RPMI8226 (cell line): ENCODE results near the gene PLTP.
"Not testable (repeated sequence)": the region's sequence is repeated elsewhere in the genome, so short reads cannot be mapped to it uniquely, and the experiment has no call there.

Source experiments
- DNase-seq: peaks from one replicate; pipeline ENCODE4 v3.0.0-alpha.2; 2015

The PLTP gene, protein sequence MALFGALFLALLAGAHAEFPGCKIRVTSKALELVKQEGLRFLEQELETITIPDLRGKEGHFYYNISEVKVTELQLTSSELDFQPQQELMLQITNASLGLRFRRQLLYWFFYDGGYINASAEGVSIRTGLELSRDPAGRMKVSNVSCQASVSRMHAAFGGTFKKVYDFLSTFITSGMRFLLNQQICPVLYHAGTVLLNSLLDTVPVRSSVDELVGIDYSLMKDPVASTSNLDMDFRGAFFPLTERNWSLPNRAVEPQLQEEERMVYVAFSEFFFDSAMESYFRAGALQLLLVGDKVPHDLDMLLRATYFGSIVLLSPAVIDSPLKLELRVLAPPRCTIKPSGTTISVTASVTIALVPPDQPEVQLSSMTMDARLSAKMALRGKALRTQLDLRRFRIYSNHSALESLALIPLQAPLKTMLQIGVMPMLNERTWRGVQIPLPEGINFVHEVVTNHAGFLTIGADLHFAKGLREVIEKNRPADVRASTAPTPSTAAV

DNA sequence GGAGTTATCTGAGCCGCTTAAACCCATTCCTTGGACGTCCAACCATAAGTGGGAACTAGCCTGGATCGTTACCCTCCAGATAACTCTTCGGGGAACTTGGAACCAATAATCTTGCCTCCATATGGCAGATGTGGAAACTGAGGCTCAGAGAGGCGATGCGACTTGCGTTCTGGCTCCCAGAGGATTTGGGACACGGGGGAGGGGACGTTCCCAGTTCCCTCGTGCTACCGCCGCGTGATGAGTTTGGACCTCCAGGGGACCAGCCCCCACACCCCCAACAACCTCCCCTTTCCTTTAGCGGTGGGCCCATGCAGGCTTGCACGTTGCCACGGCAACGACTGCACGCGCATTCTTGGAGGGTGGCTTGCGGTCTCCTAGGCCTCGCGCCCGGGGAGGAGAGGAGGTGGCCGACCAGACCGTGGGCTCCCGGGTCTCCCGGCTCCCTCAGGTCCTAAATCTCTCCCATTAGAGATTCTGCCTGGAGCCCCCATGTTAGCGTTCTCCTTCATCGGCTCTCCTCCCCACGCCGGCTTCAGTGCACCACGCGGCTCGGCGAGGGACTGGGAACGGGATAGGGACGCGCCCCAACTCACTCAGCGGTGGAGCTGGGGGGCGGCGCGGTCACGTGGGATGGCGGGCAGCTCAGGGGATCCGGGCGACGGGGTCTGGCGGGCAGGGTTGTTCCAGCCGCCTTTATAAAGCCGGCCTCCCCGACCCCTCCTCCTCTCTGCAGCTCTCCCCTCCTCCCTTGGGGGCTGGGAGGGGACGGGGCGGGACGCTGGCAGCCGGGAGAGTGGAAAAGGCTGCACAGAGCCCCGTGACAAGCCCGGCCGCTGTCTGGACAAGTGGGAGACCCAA, at the start of gene PLTP:
Gene PLTP, minus strand, starts transcription at position 670 of the 858 bp plus-strand sequence. CDS start 703 bp downstream, outside the sequence.
- DNase-seq = no peak

DNA sequence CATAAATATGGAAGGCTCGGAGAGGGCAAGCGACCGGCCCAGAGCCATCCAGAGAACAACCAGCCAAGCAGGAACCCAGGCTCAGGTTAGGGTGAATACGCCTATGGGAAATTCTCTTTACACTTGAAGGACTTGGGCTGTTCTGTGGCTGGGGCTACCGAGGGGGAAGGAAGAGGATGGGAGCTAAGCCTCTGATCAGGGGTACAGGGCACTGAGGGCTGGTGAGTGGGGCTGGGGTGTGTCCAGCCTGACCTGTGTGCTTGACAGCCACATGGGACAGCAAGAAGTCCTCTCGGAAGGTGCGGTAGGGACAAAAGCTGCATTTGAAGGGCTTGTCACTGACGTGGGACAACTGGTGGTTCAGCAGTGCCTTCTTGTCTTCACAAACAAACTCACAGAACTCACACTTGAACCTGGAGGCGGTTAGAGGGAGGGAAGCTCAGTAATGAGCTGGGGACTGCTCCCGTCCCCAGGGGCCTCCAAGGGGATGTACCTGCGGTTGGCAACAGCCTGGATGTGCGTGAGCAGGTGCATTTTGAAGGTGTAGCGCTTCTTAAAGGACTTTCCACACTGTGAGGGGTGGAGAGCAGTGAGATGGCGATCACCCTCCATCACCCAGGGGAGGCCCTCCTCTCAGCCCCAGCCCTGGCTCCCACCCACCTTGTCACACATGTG, 48.1 kb upstream of the PLTP start:
- DNase-seq = no peak

DNA sequence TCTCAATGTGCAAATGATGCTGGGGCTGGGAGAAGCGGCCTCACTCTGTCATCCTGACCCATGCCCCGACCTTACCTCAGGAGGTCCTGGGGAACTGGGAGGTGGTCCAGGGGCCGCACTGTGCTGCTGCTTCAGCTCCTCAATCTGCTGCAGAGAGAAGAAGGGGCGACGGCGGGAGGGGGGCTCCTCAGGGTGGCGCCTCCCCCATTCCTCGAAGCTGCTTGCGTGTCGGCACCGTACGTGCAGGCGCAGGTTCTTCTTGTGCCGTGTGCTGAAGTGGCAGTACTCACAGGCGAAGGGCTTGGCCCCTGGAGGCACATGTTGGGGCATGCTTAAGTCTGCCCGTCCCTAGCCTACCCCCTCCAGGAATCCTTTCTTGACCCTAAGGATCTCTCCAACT, 47.2 kb upstream of the PLTP start:
- no peak for DNase-seq

DNA sequence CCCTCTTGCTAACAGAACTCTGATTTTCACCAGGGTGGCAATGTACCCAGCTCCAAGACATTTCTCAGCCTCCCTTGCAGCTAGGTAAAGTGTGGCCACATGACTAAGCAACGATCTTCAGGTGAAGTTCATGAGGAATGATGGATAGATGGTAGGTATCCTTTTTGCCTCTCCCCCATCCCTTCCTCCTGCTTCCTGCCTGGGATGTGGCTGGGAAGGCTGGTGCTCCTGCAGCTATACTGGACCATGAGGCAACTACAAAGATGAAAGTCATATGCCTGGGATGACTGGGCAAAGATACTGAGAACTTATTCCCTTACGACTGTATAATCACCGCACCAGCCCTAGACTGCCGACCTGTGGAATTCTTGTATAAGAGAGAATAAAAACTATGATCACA, 46.6 kb upstream of the PLTP start:
- DNase-seq = no peak

DNA sequence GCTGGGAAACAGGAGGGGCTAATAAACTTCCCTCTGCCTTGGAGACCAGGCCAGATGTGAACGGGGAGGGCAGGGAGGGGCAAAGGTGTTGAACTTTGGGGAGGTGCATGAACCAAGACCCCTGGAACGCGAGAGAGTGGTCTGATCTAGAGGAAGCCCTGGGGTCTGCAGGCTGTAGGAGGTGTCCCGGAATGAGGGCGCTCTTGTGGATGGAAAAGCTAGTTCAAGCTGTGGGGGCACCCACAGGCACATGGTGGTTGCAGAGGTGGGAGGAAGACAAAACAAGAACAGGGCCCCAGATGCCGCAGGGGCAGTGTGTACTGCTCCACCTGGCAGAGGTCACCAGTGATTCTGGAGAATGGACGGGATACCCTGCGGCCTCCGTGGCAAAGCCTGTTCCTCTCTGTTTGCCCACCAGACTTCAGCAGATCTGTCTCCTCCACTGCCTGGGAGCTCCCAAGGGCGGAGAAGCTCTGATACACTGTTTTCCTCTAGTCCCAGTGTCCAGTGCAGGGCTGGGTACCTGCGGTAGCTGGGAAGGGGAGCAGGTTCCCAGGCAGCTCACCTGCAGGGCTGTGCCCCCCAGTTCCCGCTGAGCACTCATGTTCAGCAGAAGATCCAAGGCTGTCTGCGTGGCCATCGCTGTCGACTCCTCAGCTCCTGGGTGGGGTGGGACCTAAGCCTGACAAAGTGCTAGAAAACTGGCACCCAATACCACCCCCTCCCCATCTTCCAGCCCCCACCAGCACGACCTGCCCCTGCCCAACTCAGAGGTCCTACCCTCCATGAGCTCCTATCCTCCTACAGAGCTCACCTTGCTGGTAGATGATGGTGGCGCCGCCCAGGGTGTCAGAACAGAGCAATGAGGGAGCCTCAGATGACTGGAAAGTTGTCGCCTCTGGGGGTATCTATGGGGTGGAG, 45.3 kb upstream of the PLTP start:
- DNase-seq = no peak

DNA sequence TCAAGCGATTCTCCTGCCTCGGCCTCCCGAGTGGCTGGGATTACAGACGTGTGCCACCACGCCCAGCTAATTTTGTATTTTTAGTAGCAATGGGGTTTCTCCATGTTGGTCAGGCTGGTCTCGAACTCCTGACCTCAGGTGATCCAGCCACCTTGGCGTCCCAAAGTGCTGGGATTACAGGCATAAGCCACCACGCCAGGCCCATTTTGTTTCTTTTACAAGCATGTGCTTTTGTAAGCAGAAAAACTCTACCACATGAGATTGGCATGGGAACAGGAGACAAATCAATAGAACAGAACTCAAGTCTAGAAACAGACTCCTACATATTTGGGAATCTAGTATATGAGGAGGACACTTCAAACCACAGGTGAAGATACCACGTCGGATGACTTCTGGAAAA, 44.4 kb upstream of the PLTP start:
- not testable (repeated sequence) for DNase-seq

DNA sequence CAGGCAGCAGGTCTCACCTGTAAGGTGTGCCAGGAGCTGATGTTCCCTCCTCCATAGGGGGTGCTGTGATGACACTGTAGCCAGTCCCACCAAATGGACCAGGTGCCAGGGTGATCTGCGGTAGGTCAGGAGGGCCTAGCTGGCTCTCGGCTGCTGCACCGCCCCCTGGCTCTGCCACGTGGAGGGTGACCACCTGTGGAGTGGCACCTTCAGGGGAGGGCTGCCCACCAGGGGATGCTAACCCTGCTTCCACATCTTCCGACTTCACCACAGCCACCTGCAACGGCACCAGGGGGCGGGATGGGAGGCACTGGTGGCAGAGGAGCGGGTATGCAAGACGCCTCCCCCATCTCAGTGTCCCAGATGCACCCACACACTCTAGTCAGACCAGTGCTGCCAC, 41.7 kb upstream of the PLTP start:
- DNase-seq = no peak

DNA sequence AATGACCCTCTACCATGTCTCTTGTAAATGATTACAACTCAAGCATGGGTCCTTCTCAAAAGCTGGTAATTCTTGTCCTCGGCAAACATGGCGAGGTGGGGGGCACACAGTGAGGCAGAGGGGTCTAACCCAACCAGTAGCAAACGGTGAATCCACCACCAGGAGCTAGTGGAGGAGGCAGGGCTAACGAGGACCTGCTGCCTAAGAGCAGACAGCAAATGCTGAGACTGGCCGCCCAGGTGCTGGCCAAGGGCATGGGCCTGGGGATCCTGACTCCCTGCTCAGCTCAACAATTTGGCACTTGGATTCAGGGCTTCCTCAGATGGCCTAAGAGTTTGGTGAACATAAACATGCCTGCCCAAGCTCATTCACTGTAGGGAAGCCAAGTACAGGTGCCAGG, 40.9 kb upstream of the PLTP start:
- DNase-seq = no peak

DNA sequence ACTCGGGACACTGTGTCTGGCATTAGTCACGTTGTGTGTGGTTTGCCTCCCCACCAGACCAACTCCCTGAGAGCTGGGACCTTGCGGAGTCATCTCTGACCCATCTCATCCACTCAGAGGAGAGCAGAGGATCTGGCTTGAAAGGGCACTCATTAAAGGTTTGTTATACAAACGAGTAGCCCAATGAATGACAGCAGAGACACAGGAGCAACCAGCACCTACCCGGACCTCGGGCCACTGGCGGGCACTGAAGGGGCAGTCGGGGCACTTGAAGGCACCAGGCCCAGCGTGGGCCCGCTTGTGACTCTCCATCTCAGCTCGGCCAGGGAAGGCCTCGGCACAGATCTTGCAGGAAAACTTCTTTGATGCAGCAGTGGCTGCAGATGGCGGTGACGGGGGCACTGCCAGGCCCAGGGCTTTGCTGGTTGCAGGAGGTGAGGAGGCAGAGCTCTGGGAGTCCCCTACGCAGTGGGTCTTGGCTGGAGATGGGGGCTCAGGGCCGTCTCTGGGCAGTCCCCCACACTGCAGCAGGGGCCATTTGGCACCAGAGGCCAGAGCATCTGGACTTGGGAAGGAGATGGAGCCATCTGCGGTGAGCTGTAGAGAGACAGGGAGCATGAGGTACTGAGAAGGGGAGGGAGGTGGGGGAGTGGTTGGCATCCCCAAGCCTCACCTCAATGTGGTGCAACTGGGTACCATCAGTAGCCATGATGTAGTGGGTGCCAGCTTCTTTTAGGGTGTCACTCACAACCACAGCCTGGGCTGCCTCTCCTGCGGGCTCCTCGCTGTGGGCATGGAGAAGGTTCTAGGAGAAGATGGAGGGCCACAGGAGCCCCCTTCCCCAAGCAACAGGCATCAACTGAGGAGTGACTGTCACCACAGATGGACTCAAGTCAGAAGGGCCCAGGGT, 40.2 kb upstream of the PLTP start:
- DNase-seq = no peak

DNA sequence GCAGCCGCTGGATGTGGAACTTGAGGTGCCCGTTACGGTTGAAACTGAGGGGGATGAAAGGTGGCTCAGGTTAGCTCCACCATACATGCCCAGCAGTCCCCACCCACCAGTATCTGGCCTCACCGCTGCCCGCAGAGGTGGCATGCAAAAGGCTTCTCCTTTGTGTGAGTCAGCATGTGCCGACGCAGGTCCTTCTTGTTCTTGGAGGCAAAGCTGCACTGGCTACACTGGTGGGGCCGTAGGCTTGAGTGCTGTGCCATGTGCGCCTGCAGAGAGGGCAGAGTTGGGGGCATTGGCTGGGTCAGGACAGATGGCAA, 38.3 kb upstream of the PLTP start:
- DNase-seq = no peak

DNA sequence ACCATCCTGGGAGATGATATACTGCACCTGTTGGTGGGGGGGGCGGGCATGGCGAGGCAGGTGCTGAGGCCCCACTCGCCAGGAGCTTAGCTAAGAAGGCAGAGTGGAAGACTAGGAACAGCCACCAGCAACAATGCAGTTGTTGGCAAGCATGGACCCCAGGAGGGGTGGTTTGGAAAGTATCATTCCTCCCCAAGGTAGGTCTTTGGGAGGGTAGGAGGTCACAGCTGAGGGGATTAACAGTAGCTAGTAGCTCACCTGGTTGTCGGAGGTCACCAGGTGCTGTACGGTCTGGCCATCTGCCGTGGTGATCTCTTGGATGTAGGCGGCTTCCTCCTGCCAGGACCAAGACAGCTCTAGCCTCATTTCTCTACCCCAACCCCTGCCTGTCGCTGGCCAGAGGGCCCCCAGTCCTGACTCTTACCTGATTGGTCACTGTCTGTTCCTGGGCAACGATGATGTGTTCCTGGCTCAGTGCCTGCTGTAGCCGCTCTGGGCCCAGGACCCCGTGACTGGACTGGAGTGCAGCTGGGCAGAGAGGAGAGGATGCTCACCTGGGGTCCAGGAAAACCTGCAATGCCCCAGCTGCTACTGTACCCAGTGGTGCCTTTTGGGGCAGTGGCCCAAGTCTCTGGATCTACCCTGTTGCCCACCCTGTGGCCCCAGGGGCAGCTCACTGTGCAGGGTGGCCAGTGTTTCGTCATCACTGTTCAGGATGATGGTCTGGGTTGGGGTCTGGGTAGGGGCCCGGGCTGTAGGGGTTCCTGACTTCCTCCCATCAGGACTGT, 37.8 kb upstream of the PLTP start:
- DNase-seq = no peak

DNA sequence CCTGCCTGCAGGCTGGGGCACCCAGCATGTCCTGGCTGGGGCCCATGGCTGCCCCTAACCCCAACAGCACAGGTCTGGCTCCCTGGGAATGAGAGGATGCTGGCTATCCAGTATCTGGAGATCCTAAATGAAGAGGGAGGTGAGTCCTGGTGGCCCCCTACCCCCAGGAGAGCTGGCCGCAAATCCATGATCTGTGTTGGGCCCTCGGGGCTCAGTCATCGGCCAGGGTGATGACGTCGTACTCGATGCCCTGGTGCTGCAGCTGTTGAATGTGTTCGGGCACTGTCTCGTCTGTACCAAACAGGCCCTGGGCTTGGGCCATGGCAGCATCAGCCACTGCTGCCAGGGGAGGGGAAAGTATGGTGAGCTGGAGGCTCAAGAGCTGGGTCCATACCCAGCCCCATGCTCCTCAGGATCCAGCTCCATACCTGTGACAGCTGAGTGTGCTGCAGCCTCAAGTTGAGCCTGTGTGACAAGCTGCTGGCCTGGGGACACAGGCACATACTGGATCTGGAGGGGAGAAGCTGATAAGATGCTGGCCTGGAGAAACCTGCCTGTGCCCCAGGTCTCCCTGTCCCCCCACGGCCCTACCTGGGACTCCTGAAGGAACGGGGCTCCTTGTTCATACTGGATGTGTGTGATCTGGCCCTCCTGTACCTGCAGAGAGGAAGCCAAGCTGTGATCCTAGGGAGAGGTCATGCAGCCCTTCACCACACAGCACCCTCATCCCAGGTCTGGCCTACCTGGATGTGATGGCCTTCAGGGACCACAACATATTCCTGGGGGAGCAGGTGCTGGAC, 37.0 kb upstream of the PLTP start:
- DNase-seq = no peak

DNA sequence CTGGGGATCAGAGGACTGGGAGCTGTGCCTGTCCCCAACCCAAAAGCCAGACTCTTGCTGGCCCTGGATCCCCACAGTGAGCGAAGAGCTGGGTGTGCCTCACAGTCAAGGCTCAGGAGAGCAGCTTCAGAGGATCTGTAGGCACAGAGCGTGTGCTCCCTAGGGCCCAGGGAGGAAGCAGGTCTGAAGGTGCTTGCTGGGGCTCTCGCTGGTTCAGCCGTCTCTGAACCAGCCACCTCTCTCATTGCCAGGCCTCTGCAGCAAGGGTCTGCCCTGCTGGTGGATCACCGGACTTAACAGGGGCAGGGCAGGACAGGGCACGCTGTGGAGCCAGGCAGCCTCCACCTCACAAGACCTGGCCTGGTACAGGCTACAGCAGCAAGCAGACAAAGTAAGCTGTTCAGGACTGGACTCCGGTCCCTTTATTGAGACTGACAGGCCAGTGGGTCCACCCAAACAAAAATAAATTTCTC, 36.3 kb upstream of the PLTP start:
- DNase-seq = no peak

DNA sequence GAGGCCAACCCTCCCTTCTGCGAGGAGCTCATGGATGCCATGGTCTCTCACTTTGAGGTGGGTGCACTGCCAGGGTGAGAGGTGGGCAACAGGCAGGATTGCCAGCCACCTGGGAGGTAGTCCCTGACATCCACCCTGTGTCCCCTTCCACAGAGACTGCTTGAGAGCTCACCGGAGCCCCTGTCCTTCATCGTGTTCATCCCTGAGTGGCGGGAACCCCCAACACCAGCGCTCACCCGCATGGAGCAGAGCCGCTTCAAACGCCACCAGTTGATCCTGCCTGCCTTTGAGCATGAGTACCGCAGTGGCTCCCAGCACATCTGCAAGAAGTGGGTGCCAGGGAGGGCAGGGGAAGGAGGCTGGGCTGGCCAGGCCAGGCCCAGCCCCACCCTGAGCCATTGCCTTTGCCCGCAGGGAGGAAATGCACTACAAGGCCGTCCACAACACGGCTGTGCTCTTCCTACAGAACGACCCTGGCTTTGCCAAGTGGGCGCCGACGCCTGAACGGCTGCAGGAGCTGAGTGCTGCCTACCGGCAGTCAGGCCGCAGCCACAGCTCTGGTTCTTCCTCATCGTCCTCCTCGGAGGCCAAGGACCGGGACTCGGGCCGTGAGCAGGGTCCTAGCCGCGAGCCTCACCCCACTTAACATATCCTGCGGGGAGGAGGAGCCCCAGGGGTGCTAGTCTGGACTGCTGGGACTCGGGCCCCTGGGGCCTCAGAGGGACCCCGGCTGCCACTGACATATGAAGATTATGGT, 35.3 kb upstream of the PLTP start:
- no peak for DNase-seq

DNA sequence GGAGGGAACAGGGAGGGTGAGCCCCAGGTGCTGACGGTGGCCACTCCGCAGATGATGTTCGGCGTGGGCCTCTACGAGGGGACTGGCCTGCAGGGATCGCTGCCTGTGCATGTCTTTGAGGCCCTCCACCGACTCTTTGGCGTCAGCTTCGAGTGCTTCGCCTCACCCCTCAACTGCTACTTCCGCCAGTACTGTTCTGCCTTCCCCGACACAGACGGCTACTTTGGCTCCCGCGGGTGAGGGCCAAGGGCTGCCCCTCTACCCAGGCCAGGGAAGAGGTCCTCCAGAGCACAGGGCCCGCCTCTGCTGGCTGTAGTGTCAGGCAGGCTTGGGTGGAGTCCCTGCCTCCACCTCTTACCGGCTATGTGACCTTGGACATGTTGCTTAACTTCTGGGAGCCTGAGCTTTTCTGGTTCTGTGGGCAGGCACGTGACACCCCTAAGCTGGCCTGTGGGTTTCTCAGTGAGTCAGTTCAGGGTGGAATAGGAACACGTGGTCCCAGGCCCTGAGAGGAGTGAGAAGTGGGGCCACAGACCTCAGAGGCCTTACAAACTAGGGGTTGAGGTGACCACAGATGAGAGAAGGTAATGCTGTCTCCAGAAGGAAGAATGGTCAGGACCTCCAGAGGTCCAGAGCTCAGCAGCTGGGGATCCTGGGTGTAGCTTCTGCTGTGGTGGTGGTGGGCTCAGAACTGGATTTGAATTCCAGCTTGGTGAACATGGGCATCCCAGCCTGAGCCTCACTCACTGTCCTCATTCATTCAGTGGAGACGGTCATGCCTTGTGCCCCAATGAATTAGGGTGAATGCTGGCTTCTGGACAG, 34.4 kb upstream of the PLTP start:
- no peak for DNase-seq

DNA sequence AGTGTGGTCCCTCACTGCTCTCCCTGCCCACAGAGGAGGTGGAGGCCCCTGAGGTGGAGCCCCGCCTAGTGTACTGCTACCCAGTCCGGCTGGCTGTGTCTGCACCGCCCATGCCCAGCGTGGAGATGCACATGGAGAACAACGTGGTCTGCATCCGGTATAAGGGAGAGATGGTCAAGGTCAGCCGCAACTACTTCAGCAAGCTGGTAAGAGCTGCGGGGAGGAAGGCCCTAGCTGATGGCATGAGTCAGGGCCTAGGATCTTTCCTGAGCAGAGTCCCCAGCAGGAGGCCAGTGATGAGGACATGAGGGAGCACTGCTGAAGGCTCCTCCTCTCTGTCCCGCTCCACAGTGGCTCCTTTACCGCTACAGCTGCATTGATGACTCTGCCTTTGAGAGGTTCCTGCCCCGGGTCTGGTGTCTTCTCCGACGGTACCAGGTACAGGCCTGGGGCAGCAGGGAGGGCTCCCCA, 33.8 kb upstream of the PLTP start:
- DNase-seq = no peak

DNA sequence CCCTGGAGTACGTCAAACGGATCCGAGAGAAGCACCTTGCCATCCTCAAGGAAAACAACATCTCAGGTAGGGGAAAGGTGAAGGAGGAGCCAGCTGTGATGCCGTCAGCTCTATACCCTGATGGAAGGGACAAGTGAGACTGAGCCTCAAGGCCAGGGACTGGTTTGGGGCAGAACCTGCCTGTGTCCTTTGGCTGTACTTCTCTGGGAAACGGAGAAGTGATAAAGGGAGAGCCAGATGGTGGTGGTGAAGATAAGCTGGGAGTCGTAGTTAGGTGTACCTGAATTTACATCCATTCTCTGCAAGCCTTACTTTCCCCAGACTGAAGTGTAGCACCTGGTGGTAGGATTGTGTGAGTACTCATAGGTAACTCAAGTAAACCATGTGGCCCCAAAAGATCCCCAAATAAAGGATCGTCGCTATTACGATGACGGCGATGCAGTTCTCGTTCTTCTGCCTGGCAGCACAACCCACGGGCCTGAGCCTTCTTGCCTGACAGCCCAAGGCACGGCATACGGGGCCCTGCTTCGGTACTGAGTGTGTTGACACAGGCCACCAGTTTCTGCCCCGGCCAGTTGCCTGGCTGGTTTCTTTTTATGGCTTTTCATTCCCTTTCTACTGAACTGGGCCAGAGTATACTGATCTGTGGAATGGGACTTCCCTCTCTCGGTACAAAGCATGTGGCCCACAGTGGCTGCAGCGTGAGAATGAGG, 33.2 kb upstream of the PLTP start:
- no peak for DNase-seq
